ENCODE results near the gene NR6A1.

DNA sequence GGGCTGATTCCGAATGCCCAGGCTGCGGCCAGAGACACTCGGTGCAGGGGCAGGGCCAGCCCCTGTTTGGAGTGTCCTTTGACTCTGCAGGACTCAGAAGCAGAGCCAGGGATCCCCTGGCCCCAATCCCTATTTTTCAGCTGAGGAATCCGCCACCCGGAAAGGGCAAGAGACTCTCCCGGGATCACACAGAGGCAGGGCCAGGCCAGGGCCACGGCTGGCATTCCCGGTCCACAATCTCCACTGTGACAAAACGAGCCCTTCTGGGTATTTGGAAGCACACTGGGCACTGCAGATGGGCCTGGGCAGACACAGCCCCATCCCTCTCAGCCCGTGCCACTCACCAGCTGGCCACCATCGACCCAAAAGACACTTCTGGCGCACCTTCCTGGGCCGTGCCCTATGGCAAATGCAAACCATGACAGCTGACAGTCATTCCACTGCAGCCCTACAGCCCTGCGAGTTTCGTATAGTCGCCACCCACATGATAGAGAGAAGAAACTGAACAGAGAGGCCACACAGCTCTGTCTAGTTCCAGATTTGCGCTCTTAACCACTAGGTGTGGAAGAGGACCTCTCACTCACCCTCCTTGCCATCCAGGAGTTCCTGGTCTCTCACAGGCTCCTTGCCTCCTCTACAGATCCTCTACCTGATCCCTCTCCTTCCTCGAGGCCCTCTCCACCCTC, 277.2 kb downstream of the NR6A1 start:
- TF ChIP-seq, protein P1, sequence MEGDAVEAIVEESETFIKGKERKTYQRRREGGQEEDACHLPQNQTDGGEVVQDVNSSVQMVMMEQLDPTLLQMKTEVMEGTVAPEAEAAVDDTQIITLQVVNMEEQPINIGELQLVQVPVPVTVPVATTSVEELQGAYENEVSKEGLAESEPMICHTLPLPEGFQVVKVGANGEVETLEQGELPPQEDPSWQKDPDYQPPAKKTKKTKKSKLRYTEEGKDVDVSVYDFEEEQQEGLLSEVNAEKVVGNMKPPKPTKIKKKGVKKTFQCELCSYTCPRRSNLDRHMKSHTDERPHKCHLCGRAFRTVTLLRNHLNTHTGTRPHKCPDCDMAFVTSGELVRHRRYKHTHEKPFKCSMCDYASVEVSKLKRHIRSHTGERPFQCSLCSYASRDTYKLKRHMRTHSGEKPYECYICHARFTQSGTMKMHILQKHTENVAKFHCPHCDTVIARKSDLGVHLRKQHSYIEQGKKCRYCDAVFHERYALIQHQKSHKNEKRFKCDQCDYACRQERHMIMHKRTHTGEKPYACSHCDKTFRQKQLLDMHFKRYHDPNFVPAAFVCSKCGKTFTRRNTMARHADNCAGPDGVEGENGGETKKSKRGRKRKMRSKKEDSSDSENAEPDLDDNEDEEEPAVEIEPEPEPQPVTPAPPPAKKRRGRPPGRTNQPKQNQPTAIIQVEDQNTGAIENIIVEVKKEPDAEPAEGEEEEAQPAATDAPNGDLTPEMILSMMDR (conservative IDR thresholded peaks at IDR 0.05; ENCODE audit: low read length) = no peak
- TF ChIP-seq EZH2phosphoT487 (IDR thresholded peaks at IDR 0.05; ENCODE audit: borderline replicate concordance, low read depth, low read length) = no peak
